Spleen (tissue), 11 donors: Measurements from ENCODE around the gene CADM2. TPM values are rescaled to one million over a fixed set of nuclear protein-coding genes. Genes with fewer than 3 reads are reported as not detected.

Experiments used
- DNase-seq: peaks from one replicate; pipeline ENCODE4 v3.0.0-alpha.2; 2020
- H3K27ac ChIP-seq, 8 donors: fragments of 200-600 bp; sonication (generic) in 7 of 8; 1 replicate in 4 of 8; 2 replicates in 4 of 8; pipeline versions ENCODE4 v1.5.0 to v1.8.0; 2016 to 2021; ENCODE audit warnings: inconsistent platforms in 4 of 8, mild to moderate bottlenecking in 4 of 8, moderate library complexity in 1 of 8
- H3K27me3 ChIP-seq, 7 donors: fragments of 200-600 bp; sonication (generic) in 6 of 7; replicated peaks in 1 of 7; 1 replicate in 4 of 7; 2 replicates in 3 of 7; pipeline versions ENCODE4 v1.5.0 to v1.8.0; 2016 to 2021; ENCODE audit warnings: inconsistent platforms in 3 of 7, mild to moderate bottlenecking in 1 of 7
- H3K36me3 ChIP-seq, 6 donors: fragments of 200-600 bp; sonication (generic) in 5 of 6; 1 replicate in 4 of 6; 2 replicates in 2 of 6; pipeline versions ENCODE4 v1.5.0 to v1.8.0; 2016 to 2021; ENCODE audit warnings: inconsistent platforms in 2 of 6
- H3K4me1 ChIP-seq, 6 donors: fragments of 200-600 bp; sonication (generic) in 5 of 6; 1 replicate in 3 of 6; 2 replicates in 3 of 6; pipeline versions ENCODE4 v1.5.0 to v1.8.0; 2016 to 2021; ENCODE audit warnings: inconsistent platforms in 3 of 6
- H3K4me3 ChIP-seq, 8 donors: fragments of 200-600 bp; sonication (generic) in 7 of 8; 1 replicate in 4 of 8; 2 replicates in 4 of 8; pipeline versions ENCODE4 v1.5.0 to v1.8.0; 2016 to 2021; ENCODE audit warnings: inconsistent platforms in 4 of 8, mild to moderate bottlenecking in 4 of 8, moderate library complexity in 2 of 8
- H3K9me3 ChIP-seq, 8 donors: fragments of 200-600 bp; sonication (generic) in 7 of 8; 1 replicate in 4 of 8; 2 replicates in 4 of 8; pipeline versions ENCODE4 v1.5.0 to v1.8.0; 2016 to 2021; ENCODE audit warnings: inconsistent platforms in 4 of 8
- CTCF ChIP-seq, 11 experiments: fragments of 200-600 bp in 7 of 11; fragments of 450-650 bp in 4 of 11; sonication (generic) in 4 of 11; IDR thresholded peaks in 8 of 11; conservative IDR thresholded peaks in 3 of 11; 1 replicate in 7 of 11; 2 replicates in 4 of 11; pipeline versions ENCODE4 v1.4.0 to v1.8.0; 2016 to 2021; ENCODE audit warnings: antibody characterized with exemption in 11 of 11, inconsistent platforms in 4 of 11, mild to moderate bottlenecking in 1 of 11
- POLR2A ChIP-seq, 3 donors: fragments of 450-650 bp; IDR thresholded peaks; one replicate each; pipeline ENCODE4 v1.5.1; 2017; ENCODE audit warnings: antibody characterized with exemption in 3 of 3, mild to moderate bottlenecking in 1 of 3
- POLR2AphosphoS5 ChIP-seq, 3 donors: sonication (generic); formaldehyde crosslinking; IDR thresholded peaks; one replicate each; pipeline ENCODE4 v1.5.1; 2017; ENCODE audit warnings: antibody characterized with exemption in 3 of 3
- WGBS, 5 donors: extraction: QIAGEN DNeasy Blood & Tissue Kit in 3 of 5; methylation state at CpG; one replicate each; pipeline versions ENCODE4 v1.1.5 to v1.1.7; 2013 to 2018; 5-methylcytosine and 5-hydroxymethylcytosine counted together
- intact Hi-C: fragments of 100-400 bp; cut with DNase I; formaldehyde crosslinking; loops from one replicate; pipeline ENCODE4 v1.15.0; 2023; ENCODE audit warnings: low total_unique reads
- polyA plus RNA-seq, 3 donors: library from polyadenylated mRNA; stranded (reverse); fragments of 200-250 nt; gene quantifications; one replicate each; pipeline ENCODE4 v1.2.1, GENCODE V29; 2013
- total RNA-seq, 7 donors: library from RNA; depleted of rRNA in 3 of 7; stranded (reverse); fragments of >200 nt in 3 of 7; fragmentation: NEBNext Ultra II Directional in 4 of 7; extraction: Animal tissue kit (Norgen Biotek cat#: 25700) in 4 of 7; gene quantifications; one replicate each; pipeline versions ENCODE4 v1.1.0 to v1.2.1, GENCODE V29; 2016 to 2021
- donor health status: healthy with polysubstance abuse.
- donor health status: DM: no; HTN: no; CAD: no; lungs with moderate emphysema.
- donor health status: DM: no; HTN: no; CAD: no.
- donor health status: Bipolar disorder and iron deficiency.
- donor health status: healthy.
- donor health status: DM: no; HTN: no; CAD: no.
- donor health status: DM: yes; HTN: yes; CAD: no.

Gene CADM2
- total and polyA plus RNA-seq, 10 donors, result 0.03 to 4.0 (median 1.0) TPM; not detected in 1

- no peaks in the 10 kb centered on the region for H3K9me3 ChIP-seq
- intact Hi-C loops, result no loop called here
- TF ChIP-seq POLR2AphosphoS5 (IDR thresholded peaks at IDR 0.05), result no peak
- TF ChIP-seq POLR2A (IDR thresholded peaks at IDR 0.05), result no peak
- TF ChIP-seq CTCF (IDR thresholded peaks at IDR 0.05 in 8 of 11, conservative IDR thresholded peaks at IDR 0.05 in 3 of 11), result no peak
- no peaks in the 10 kb centered on the region for H3K36me3 ChIP-seq
- no peak overlapping the region for H3K27ac ChIP-seq
- H3K4me1 ChIP-seq, result no peaks in the 10 kb centered on the region
- 76 to 83% (median 83%) methylated on average over 4 of the region's 4 CpGs for WGBS, 5 donors
- H3K27me3 ChIP-seq, result no peaks in the 10 kb centered on the region
- no peak overlapping the region for H3K4me3 ChIP-seq
- DNase-seq, result no peak
Observed at GRCh38 chr3:85576697-85577200, 618.0 kb downstream of the CADM2 start.

GRCh38 chr3:85584779-85585356, 626.1 kb downstream of the CADM2 start:
- Histone ChIP-seq H3K4me1 (no peaks in the 10 kb centered on the region), H3K27ac (no peak overlapping the region), H3K27me3 (no peaks in the 10 kb centered on the region), H3K36me3 (no peaks in the 10 kb centered on the region), H3K4me3 (no peak overlapping the region), H3K9me3 (no peaks in the 10 kb centered on the region)
- intact Hi-C loops, result no loop called here
- TF ChIP-seq POLR2AphosphoS5 (IDR thresholded peaks at IDR 0.05) (no peak), CTCF (IDR thresholded peaks at IDR 0.05 in 8 of 11, conservative IDR thresholded peaks at IDR 0.05 in 3 of 11) (no peak), POLR2A (IDR thresholded peaks at IDR 0.05) (no peak)
- DNase-seq, result no peak
- 66 to 84% (median 72%) methylated on average over 7 of the region's 7 CpGs for WGBS, 5 donors

- TF ChIP-seq POLR2AphosphoS5 (IDR thresholded peaks at IDR 0.05), result no peak
- TF ChIP-seq CTCF (IDR thresholded peaks at IDR 0.05 in 8 of 11, conservative IDR thresholded peaks at IDR 0.05 in 3 of 11), result no peak
- TF ChIP-seq POLR2A (IDR thresholded peaks at IDR 0.05), result no peak
- Histone ChIP-seq H3K36me3 (no peaks in the 10 kb centered on the region), H3K9me3 (no peaks in the 10 kb centered on the region), H3K4me3 (no peak overlapping the region), H3K4me1 (no peaks in the 10 kb centered on the region), H3K27me3 (no peaks in the 10 kb centered on the region), H3K27ac (no peak overlapping the region)
- intact Hi-C loops, result no loop called here
- WGBS, 5 donors, result 70 to 83% (median 79%) methylated on average over 3 of the region's 3 CpGs
- no peak for DNase-seq
Observed at GRCh38 chr3:85586018-85586417, 627.2 kb downstream of the CADM2 start.

GRCh38 chr3:85589145-85589544, 630.4 kb downstream of the CADM2 start:
- intact Hi-C loops, result no loop called here
- WGBS, 5 donors, result 54 to 66% (median 63%) methylated on average over 3 of the region's 3 CpGs
- Histone ChIP-seq H3K4me1 (no peaks in the 10 kb centered on the region), H3K9me3 (no peaks in the 10 kb centered on the region), H3K27ac (no peak overlapping the region), H3K4me3 (no peak overlapping the region), H3K27me3 (no peaks in the 10 kb centered on the region), H3K36me3 (no peaks in the 10 kb centered on the region)
- TF ChIP-seq CTCF (IDR thresholded peaks at IDR 0.05 in 8 of 11, conservative IDR thresholded peaks at IDR 0.05 in 3 of 11) (no peak), POLR2AphosphoS5 (IDR thresholded peaks at IDR 0.05) (no peak), POLR2A (IDR thresholded peaks at IDR 0.05) (no peak)
- no peak for DNase-seq
